ENCODE measurements around the gene KIF26B.
"Not testable (repeated sequence)": the region's sequence is repeated elsewhere in the genome, so short reads cannot be mapped to it uniquely, and the experiment has no call there.

KIF26B gene

GRCh38 chr1:245290836-245291235 is 136.1 kb downstream of the KIF26B start:
- no peak for DNase-seq

- no peak for DNase-seq
Measured at GRCh38 chr1:245291351-245291750, 136.6 kb downstream of the KIF26B start.

GRCh38 chr1:245292141-245292540 is 137.4 kb downstream of the KIF26B start:
- no peak for DNase-seq

- no peak for DNase-seq
Measured at GRCh38 chr1:245292553-245292952, 137.8 kb downstream of the KIF26B start.

GRCh38 chr1:245294020-245294419 is 139.2 kb downstream of the KIF26B start:
- DNase-seq = no peak

- no peak for DNase-seq
Measured at GRCh38 chr1:245298781-245299180, 144.0 kb downstream of the KIF26B start.

- DNase-seq = no peak
Measured at GRCh38 chr1:245301162-245301580, 146.4 kb downstream of the KIF26B start.

GRCh38 chr1:245301921-245302320 is 147.1 kb downstream of the KIF26B start:
- DNase-seq = no peak

GRCh38 chr1:245304698-245305097 is 149.9 kb downstream of the KIF26B start:
- DNase-seq = no peak

GRCh38 chr1:245306020-245306419 is 151.2 kb downstream of the KIF26B start:
- DNase-seq = no peak

GRCh38 chr1:245306628-245307410 is 152.0 kb downstream of the KIF26B start:
- no peak for DNase-seq

GRCh38 chr1:245310571-245311531 is 156.1 kb downstream of the KIF26B start:
- DNase-seq = no peak

GRCh38 chr1:245311887-245312536 is 157.2 kb downstream of the KIF26B start:
- DNase-seq = no peak

GRCh38 chr1:245313576-245313975 is 158.8 kb downstream of the KIF26B start:
- DNase-seq = no peak

- no peak for DNase-seq
Measured at GRCh38 chr1:245316784-245317183, 162.0 kb downstream of the KIF26B start.

- DNase-seq = no peak
Measured at GRCh38 chr1:245317217-245317616, 162.4 kb downstream of the KIF26B start.

GRCh38 chr1:245319094-245319493 is 164.3 kb downstream of the KIF26B start:
- no peak for DNase-seq

GRCh38 chr1:245322673-245323072 is 167.9 kb downstream of the KIF26B start:
- DNase-seq = no peak

- not testable (repeated sequence) for DNase-seq
Measured at GRCh38 chr1:245323765-245324164, 169.0 kb downstream of the KIF26B start.

GRCh38 chr1:245325922-245326795 is 171.4 kb downstream of the KIF26B start:
- DNase-seq = no peak

GRCh38 chr1:245327360-245327759 is 172.6 kb downstream of the KIF26B start:
- DNase-seq = no peak

- no peak for DNase-seq
Measured at GRCh38 chr1:245327842-245328241, 173.1 kb downstream of the KIF26B start.
